ENCODE data around the gene VAV1. TPM values are rescaled to one million over a fixed set of nuclear protein-coding genes. Genes with fewer than 3 reads are reported as not detected.

The VAV1 gene, protein sequence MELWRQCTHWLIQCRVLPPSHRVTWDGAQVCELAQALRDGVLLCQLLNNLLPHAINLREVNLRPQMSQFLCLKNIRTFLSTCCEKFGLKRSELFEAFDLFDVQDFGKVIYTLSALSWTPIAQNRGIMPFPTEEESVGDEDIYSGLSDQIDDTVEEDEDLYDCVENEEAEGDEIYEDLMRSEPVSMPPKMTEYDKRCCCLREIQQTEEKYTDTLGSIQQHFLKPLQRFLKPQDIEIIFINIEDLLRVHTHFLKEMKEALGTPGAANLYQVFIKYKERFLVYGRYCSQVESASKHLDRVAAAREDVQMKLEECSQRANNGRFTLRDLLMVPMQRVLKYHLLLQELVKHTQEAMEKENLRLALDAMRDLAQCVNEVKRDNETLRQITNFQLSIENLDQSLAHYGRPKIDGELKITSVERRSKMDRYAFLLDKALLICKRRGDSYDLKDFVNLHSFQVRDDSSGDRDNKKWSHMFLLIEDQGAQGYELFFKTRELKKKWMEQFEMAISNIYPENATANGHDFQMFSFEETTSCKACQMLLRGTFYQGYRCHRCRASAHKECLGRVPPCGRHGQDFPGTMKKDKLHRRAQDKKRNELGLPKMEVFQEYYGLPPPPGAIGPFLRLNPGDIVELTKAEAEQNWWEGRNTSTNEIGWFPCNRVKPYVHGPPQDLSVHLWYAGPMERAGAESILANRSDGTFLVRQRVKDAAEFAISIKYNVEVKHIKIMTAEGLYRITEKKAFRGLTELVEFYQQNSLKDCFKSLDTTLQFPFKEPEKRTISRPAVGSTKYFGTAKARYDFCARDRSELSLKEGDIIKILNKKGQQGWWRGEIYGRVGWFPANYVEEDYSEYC
- 0.36 TPM in 1 of 2 replicates, not detected in the other for total RNA-seq

DNA sequence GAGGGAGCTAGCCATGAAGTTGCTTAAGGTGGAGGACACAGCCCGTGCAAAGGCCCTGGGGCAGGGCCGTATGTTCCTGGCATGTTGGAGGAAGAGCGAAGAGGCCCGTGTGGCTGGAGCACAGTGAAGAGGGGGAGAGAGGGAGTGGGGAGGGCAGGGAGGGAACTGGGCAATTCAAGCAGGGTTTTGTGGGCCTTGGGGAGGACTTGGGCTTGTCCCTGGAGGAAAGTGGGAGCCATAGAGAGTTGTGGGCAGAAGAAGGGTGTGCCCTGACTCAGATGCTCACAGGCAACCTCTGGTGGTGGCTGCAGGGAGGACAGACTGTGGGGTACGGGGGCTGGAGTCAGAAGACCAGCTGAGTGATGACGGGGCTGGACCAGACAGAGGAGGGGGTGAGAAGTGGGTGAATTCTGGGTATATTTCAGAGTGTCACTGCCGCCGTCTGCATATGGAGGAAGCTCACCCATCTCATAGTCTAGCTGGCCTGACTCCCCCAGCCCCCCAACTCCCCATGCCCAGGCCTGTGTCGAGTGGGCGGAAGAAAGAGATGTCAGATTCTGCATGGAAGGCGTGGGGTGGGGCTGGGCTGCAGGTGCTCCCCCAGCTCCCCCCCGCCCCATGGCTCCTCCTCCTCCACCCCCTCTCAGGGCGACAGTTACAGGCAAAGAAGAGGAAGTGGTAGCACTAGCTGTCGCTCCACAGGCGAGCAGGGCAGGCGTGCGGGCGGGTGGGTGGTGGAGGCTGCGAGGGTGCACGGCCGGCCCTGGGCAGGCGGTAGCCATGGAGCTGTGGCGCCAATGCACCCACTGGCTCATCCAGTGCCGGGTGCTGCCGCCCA, at the start of gene VAV1:
VAV1 (plus strand) TSS at position 681 of the 838 bp plus-strand sequence; CDS start at position 781, 100 bp downstream.
- Histone ChIP-seq H2AFZ (ENCODE audit: low read length) (no peak within 1 kb of the TSS), H3K4me2 (ENCODE audit: insufficient read depth, low read length) (no peak within 1 kb of the TSS), H3K27ac (ENCODE audit: low read depth, low read length) (no peak within 1 kb of the TSS), H4K20me1 (ENCODE audit: insufficient read depth, low read length) (no peaks in the 10 kb centered on the region), H3K79me2 (ENCODE audit: insufficient read depth, low read length) (no peaks in the 10 kb centered on the region), H3K4me3 (ENCODE audit: insufficient read depth, low read length) (no peak within 1 kb of the TSS), H3K9me3 (ENCODE audit: low read depth, low read length) (no peaks in the 10 kb centered on the region), H3K27me3 (ENCODE audit: insufficient read depth, low read length) (peaks cover 7% of the 10 kb centered on the region), H3K4me1 (ENCODE audit: insufficient read depth, low read length) (no peaks in the 10 kb centered on the region), H3K36me3 (ENCODE audit: insufficient read depth, low read length) (no peaks in the 10 kb centered on the region)
- TF ChIP-seq, protein P1, sequence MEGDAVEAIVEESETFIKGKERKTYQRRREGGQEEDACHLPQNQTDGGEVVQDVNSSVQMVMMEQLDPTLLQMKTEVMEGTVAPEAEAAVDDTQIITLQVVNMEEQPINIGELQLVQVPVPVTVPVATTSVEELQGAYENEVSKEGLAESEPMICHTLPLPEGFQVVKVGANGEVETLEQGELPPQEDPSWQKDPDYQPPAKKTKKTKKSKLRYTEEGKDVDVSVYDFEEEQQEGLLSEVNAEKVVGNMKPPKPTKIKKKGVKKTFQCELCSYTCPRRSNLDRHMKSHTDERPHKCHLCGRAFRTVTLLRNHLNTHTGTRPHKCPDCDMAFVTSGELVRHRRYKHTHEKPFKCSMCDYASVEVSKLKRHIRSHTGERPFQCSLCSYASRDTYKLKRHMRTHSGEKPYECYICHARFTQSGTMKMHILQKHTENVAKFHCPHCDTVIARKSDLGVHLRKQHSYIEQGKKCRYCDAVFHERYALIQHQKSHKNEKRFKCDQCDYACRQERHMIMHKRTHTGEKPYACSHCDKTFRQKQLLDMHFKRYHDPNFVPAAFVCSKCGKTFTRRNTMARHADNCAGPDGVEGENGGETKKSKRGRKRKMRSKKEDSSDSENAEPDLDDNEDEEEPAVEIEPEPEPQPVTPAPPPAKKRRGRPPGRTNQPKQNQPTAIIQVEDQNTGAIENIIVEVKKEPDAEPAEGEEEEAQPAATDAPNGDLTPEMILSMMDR (IDR thresholded peaks at IDR 0.05; ENCODE audit: extremely low read depth, low read depth, low read length): no peak
- DNase-seq (ENCODE audit: insufficient read length, low spot score, missing footprints): peak; percentile 58

- no peak overlapping the region for H2AFZ ChIP-seq (ENCODE audit: low read length)
- H3K4me2 ChIP-seq (ENCODE audit: insufficient read depth, low read length): peak overlapping the region; percentile 51
- peak; percentile 68 for DNase-seq (ENCODE audit: insufficient read length, low spot score, missing footprints)
- TF ChIP-seq, protein P1 (IDR thresholded peaks at IDR 0.05; ENCODE audit: extremely low read depth, low read depth, low read length): no peak
- no peak overlapping the region for H3K4me3 ChIP-seq (ENCODE audit: insufficient read depth, low read length)
- H3K36me3 ChIP-seq (ENCODE audit: insufficient read depth, low read length): no peaks in the 10 kb centered on the region
- no peaks in the 10 kb centered on the region for H4K20me1 ChIP-seq (ENCODE audit: insufficient read depth, low read length)
- no peak overlapping the region for H3K27ac ChIP-seq (ENCODE audit: low read depth, low read length)
- no peaks in the 10 kb centered on the region for H3K9me3 ChIP-seq (ENCODE audit: low read depth, low read length)
- peaks cover 7% of the 10 kb centered on the region for H3K27me3 ChIP-seq (ENCODE audit: insufficient read depth, low read length)
- H3K4me1 ChIP-seq (ENCODE audit: insufficient read depth, low read length): peaks cover 12% of the 10 kb centered on the region
- H3K79me2 ChIP-seq (ENCODE audit: insufficient read depth, low read length): no peaks in the 10 kb centered on the region
Measured at GRCh38 chr19:6723108-6723618, 49.3 kb upstream of the VAV1 start.

GRCh38 chr19:6723738-6724137, 48.8 kb upstream of the VAV1 start:
- Histone ChIP-seq H3K4me2 (ENCODE audit: insufficient read depth, low read length) (no peak overlapping the region), H2AFZ (ENCODE audit: low read length) (no peak overlapping the region), H3K9me3 (ENCODE audit: low read depth, low read length) (no peaks in the 10 kb centered on the region), H3K4me1 (ENCODE audit: insufficient read depth, low read length) (peaks cover 12% of the 10 kb centered on the region), H4K20me1 (ENCODE audit: insufficient read depth, low read length) (no peaks in the 10 kb centered on the region), H3K79me2 (ENCODE audit: insufficient read depth, low read length) (no peaks in the 10 kb centered on the region), H3K36me3 (ENCODE audit: insufficient read depth, low read length) (no peaks in the 10 kb centered on the region), H3K4me3 (ENCODE audit: insufficient read depth, low read length) (no peak overlapping the region), H3K27me3 (ENCODE audit: insufficient read depth, low read length) (peaks cover 7% of the 10 kb centered on the region), H3K27ac (ENCODE audit: low read depth, low read length) (no peak overlapping the region)
- DNase-seq (ENCODE audit: insufficient read length, low spot score, missing footprints): peak; percentile 14
- TF ChIP-seq, protein P1 (IDR thresholded peaks at IDR 0.05; ENCODE audit: extremely low read depth, low read depth, low read length): no peak
